HL-60/S4 treated with phorbol 12-myristate 13-acetate at 8.2 ng/mL for 4 days and 3 days (cell line): ENCODE results near the gene DLL4.
"Not testable (repeated sequence)": the region's sequence is repeated elsewhere in the genome, so short reads cannot be mapped to it uniquely, and the experiment has no call there.

ENCODE experiments used
- in situ Hi-C: fragments of 300-500 bp; cut with MboI; formaldehyde crosslinking; loops from 2 replicates; pipeline ENCODE4 v1.15.0; 2022; ENCODE audit warnings: low sequenced_read_pairs

Gene DLL4

GRCh38 chr15:40958146-40958545 lies 29.0 kb downstream of the DLL4 start:
- in situ Hi-C loops = no loop called here

- in situ Hi-C loops = no loop called here
Observed at GRCh38 chr15:40958723-40959122, 29.6 kb downstream of the DLL4 start.

GRCh38 chr15:40959331-40960141 lies 30.4 kb downstream of the DLL4 start:
- in situ Hi-C loops = no loop called here

GRCh38 chr15:40960151-40960885 lies 31.2 kb downstream of the DLL4 start:
- in situ Hi-C loops = no loop called here

GRCh38 chr15:40960925-40961324 lies 31.8 kb downstream of the DLL4 start:
- in situ Hi-C loops = no loop called here

GRCh38 chr15:40961740-40962139 lies 32.6 kb downstream of the DLL4 start:
- in situ Hi-C loops = not testable (repeated sequence)

- in situ Hi-C loops = not testable (repeated sequence)
Observed at GRCh38 chr15:40962317-40962716, 33.2 kb downstream of the DLL4 start.

GRCh38 chr15:40963201-40963600 lies 34.1 kb downstream of the DLL4 start:
- in situ Hi-C loops = no loop called here

- in situ Hi-C loops = no loop called here
Observed at GRCh38 chr15:40964006-40964405, 34.9 kb downstream of the DLL4 start.

GRCh38 chr15:40964634-40965033 lies 35.5 kb downstream of the DLL4 start:
- in situ Hi-C loops = no loop called here

GRCh38 chr15:40968290-40969085 lies 39.3 kb downstream of the DLL4 start:
- in situ Hi-C loops = no loop called here

- in situ Hi-C loops = no loop called here
Observed at GRCh38 chr15:40969363-40969762, 40.2 kb downstream of the DLL4 start.

- in situ Hi-C loops = no loop called here
Observed at GRCh38 chr15:40974879-40975278, 45.7 kb downstream of the DLL4 start.

- in situ Hi-C loops = no loop called here
Observed at GRCh38 chr15:40976819-40977218, 47.7 kb downstream of the DLL4 start.

GRCh38 chr15:40978141-40978540 lies 49.0 kb downstream of the DLL4 start:
- in situ Hi-C loops = no loop called here

- in situ Hi-C loops = no loop called here
Observed at GRCh38 chr15:40978562-40978961, 49.4 kb downstream of the DLL4 start.

GRCh38 chr15:40981186-40981585 lies 52.0 kb downstream of the DLL4 start:
- in situ Hi-C loops = no loop called here

- in situ Hi-C loops = no loop called here
Observed at GRCh38 chr15:40982855-40983254, 53.7 kb downstream of the DLL4 start.

GRCh38 chr15:40984406-40984805 lies 55.3 kb downstream of the DLL4 start:
- in situ Hi-C loops = no loop called here

GRCh38 chr15:40984964-40985363 lies 55.8 kb downstream of the DLL4 start:
- in situ Hi-C loops = no loop called here

GRCh38 chr15:40985541-40986330 lies 56.6 kb downstream of the DLL4 start:
- in situ Hi-C loops = no loop called here
